Stimulated activated CD8-positive, alpha-beta memory T cell treated with anti-CD3 and anti-CD28 coated beads, Interleukin-15, amount 100 ng/mL, for 24 hours (primary cell): ENCODE data around the gene GPRIN3.
"Not testable (repeated sequence)": the region's sequence is repeated elsewhere in the genome, so short reads cannot be mapped to it uniquely, and the experiment has no call there.

ENCODE experiments used
- DNase-seq: peaks from one replicate; pipeline ENCODE4 v3.0.0-alpha.2; 2020; ENCODE audit warnings: low read depth

GPRIN3 gene

DNA sequence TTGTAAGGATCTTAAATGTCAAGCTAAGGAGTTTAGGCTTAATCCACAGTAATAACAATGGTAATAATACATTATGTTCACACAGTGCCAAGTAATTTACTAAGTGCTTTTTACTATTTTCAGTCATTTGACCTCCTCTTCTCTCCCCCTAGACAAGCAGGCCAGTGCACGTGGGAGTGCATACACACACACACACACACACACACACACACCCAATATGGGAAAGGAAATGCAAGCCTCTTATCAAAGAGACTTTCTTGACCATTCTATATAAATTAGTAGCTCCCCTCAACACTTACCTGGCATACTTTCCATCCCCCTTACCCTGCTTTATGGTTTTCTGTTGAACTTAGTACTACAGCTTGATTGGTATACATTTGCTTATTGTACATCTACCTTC is 3.8 kb upstream of the GPRIN3 start:
- DNase-seq: no peak

- not testable (repeated sequence) for DNase-seq
Observed at GRCh38 chr4:89309154-89309553, 1.6 kb upstream of the GPRIN3 start.

- no peak for DNase-seq
Observed at GRCh38 chr4:89308161-89308500, 531 bp upstream of the GPRIN3 start.

DNA sequence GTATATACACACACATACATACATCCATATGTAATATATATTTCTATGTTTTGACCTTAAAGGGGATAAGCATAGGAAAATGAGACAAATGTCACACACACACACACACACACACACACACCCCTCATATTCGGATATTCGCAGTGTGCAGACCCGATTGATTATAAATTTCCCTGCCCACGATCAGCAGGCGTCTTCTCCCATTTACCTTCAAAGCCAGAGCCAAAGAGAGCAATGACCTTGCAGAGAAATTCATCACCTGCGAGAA is 488 bp downstream of the GPRIN3 start:
- no peak for DNase-seq

DNA sequence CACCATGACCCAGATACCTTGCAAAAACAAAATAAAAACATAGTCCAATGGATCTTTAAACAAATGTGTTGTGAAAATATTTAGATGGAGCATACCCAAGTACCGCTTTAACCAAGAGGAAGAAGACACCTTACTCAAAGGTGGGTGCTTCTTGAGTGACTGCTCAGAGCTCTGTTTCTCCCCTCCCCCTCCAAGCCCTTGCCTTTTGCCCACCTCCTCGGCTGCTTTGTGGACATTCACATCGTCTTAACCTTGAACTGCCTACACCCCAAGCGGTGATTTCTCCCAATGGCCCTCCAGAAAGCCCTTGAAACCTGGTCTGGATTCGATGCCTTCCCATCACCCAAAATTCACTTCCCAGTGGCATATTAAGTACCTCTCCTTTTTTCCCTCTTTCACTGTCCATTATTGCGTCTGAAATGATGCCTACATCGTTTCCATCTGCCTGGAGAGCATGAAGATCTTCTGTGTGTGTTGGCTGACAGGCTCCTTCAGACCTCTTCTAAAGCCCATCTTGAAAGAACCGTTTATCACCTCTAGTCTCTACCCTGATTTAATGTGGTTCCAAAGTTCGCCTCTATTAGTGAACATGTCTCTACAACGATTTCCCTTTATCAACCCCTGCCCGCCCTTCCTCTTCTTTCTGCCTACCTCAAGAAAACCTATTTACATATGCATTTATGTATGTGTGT is 968 bp downstream of the GPRIN3 start:
- no peak for DNase-seq

- DNase-seq: no peak
Observed at GRCh38 chr4:89305712-89306437, 1.7 kb downstream of the GPRIN3 start.

- no peak for DNase-seq
Observed at GRCh38 chr4:89305028-89305427, 2.6 kb downstream of the GPRIN3 start.

DNA sequence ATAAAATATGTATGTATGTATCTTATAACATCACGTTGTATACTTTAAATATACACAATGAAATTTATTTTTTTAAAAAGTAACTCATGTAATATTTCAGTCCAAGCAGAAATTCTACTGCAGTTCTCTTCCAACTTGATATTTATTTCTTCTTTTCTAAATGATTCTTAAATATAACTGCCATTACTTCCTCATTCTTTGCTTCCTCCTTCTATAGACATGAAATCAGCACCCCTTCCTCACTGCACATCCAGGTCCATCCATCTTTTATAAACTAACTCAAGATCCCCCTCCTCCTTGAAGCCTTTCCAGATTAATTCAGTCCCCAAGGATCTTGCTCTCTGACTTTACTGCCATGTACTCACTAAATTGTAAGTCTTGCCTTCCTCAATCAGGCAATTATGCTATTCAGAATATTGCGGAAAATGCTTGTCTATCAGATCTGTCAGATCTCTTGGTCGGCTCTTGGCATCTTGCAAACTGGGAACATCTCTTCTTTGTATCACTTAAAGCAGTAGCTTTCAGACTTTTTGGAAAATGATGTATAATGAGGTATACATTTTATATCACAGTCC is 3.7 kb downstream of the GPRIN3 start:
- no peak for DNase-seq

GRCh38 chr4:89303177-89303576 is 4.4 kb downstream of the GPRIN3 start:
- DNase-seq: no peak

- no peak for DNase-seq
Observed at GRCh38 chr4:89301902-89302301, 5.7 kb downstream of the GPRIN3 start.

DNA sequence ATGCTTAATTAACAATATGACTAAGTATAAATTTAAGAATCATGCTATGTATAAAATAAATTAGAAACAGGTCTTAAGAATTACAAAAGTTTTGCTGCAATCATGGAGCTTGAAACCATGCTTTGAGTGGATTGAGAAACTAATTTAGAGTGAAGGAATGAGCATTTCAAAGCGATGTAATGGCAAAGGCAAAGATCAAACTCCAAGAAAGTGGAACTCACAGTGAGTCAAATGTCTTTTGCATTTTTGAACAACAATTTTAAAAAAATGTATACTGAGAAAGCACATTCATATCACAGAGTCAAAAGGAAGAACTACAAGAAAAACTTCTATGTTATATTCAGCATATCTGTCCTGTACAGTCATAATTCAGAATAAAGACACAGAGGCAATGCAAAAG is 6.6 kb downstream of the GPRIN3 start:
- DNase-seq: no peak

DNA sequence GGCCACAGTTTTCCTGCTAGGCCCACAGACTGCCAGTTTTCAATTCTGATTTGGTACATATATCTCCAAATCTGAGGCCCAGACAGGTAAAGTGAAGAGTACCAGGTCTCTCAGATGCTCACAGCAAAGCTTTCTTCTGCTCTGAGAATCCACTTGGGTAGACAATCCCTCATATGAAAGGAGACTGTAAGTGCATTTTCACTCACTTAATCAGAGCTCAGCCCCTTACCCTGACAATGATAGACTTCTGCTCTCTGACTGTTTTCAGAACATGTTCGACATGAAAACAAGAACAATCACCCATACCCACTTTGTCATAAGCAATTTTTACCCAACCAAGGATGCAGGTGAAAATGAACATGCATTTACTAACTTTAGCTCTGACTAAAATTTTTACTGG is 7.1 kb downstream of the GPRIN3 start:
- no peak for DNase-seq

GRCh38 chr4:89300060-89300459 is 7.5 kb downstream of the GPRIN3 start:
- no peak for DNase-seq

- DNase-seq: no peak
Observed at GRCh38 chr4:89299153-89299791, 8.3 kb downstream of the GPRIN3 start.

- no peak for DNase-seq
Observed at GRCh38 chr4:89298788-89299152, 8.8 kb downstream of the GPRIN3 start.

- DNase-seq: no peak
Observed at GRCh38 chr4:89298155-89298554, 9.4 kb downstream of the GPRIN3 start.

GRCh38 chr4:89296896-89297295 is 10.7 kb downstream of the GPRIN3 start:
- no peak for DNase-seq

- no peak for DNase-seq
Observed at GRCh38 chr4:89296399-89296798, 11.2 kb downstream of the GPRIN3 start.

GRCh38 chr4:89295415-89295927 is 12.1 kb downstream of the GPRIN3 start:
- DNase-seq: no peak

- no peak for DNase-seq
Observed at GRCh38 chr4:89294573-89295269, 12.9 kb downstream of the GPRIN3 start.

DNA sequence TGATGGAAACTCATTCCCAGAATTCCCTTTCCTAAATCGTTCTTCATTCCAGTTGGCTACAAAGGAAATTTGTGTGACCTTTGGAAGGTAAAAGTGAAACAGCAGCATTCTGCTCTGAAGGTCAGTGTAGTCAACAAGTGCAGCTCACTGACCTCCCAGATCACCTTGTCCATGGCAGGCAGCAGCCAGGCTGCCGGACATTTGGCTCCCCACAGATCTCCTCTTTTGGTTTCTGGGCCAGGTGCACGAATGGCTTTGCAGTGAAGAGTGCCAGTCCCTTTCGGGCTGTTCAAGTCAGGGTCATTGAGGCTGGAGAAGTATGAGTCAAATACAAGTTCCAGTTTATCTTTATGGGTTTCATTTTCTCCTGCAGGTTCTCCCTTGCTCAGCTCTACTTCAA is 14.3 kb downstream of the GPRIN3 start:
- DNase-seq: no peak

GRCh38 chr4:89290727-89291516 is 16.7 kb downstream of the GPRIN3 start:
- no peak for DNase-seq
